Measurements from ENCODE around the gene WRAP53. TPM values are rescaled to one million over a fixed set of nuclear protein-coding genes. Genes with fewer than 3 reads are reported as not detected.

The WRAP53 gene
- total and polyA plus RNA-seq, 2 of the 13 experiments (the other 11 are each of a cell fraction or from before 2014, with no cell fraction given): 7.0 to 19.5 TPM

- Histone ChIP-seq H3K79me2 (ENCODE audit: insufficient read depth, low read length) (no peaks in the 10 kb centered on the region), H3K27ac (ENCODE audit: extremely low read length, insufficient read depth, low read length) (no peak overlapping the region), H3K9me3 (ENCODE audit: low read length) (no peaks in the 10 kb centered on the region), H2AFZ (ENCODE audit: low read length) (no peak overlapping the region), H3K9ac (ENCODE audit: insufficient read depth, low read depth, low read length) (no peak overlapping the region), H3K4me3 (replicated peaks in 1 of 3; ENCODE audit: insufficient read depth in 1 of 3, low read depth in 2 of 3, low read length in 3 of 3) (no peak overlapping the region), H3K36me3 (replicated peaks in 1 of 2; ENCODE audit: control insufficient read depth in 1 of 2, insufficient read depth in 2 of 2, low read length in 2 of 2) (no peaks in the 10 kb centered on the region), H4K20me1 (ENCODE audit: insufficient read depth, low read length) (no peaks in the 10 kb centered on the region), H3K4me2 (ENCODE audit: low read depth, low read length) (no peak overlapping the region), H3K4me1 (ENCODE audit: insufficient read depth, low read length) (peaks cover 31% of the 10 kb centered on the region), H3K27me3 (ENCODE audit: control insufficient read depth in 1 of 2, insufficient read depth in 2 of 2, low read length in 2 of 2) (peaks cover 9 to 84% of the 10 kb centered on the region in 2 experiments)
- no peak for ATAC-seq
- 8% methylated on average over 4 of the region's 10 CpGs for WGBS (ENCODE audit: low lambda C conversion rate)
- FAIRE-seq: no peak
- ChIA-PET POLR2A (interaction anchor here (1.4 kb wide), 1 partner anchor 28 kb away, joined by 5 read pairs; the partner anchor contains the start of gene TP53), CTCF (ENCODE audit: low intra/inter-chr PET ratio, low total read pairs) (no interaction called here)
- BruUV-seq (replicated peaks): no TSS peak
- in situ Hi-C loops (cut with HindIII; ENCODE audit: extremely low pct_ligation_motif_present, low pct_unique_long_range_greater_than_20kb): loop anchor here (5.0 kb wide), 1 partner anchor 83 kb away; the partner anchor contains the start of gene SHBG
- DNase-seq (ENCODE audit: low spot score): no peak
- intact Hi-C loops (cut with micrococcal nuclease; ENCODE audit: unreplicated experiment): no loop called here
- TF ChIP-seq ZNF609 (CRISPR knock-in tag; IDR thresholded peaks at IDR 0.05; ENCODE audit: borderline replicate concordance) (no peak), ZBTB8A (CRISPR knock-in tag; IDR thresholded peaks at IDR 0.05; ENCODE audit: borderline replicate concordance, low read depth) (no peak), AGO2 (optimal IDR thresholded peaks at IDR 0.05; ENCODE audit: low read depth, low read length) (no peak), ZNF138 (CRISPR knock-in tag; IDR thresholded peaks at IDR 0.05; ENCODE audit: low read depth) (no peak), NR0B2 (CRISPR knock-in tag; IDR thresholded peaks at IDR 0.05) (no peak), ZNF513 (CRISPR knock-in tag; conservative IDR thresholded peaks at IDR 0.05) (no peak), SMYD3 (CRISPR knock-in tag; IDR thresholded peaks at IDR 0.05) (no peak), CEBPG (CRISPR knock-in tag; IDR thresholded peaks at IDR 0.05) (no peak), KLF13 (CRISPR knock-in tag; IDR thresholded peaks at IDR 0.05) (no peak), ZNF839 (CRISPR knock-in tag; IDR thresholded peaks at IDR 0.05; ENCODE audit: borderline replicate concordance) (no peak), PATZ1 (CRISPR knock-in tag; IDR thresholded peaks at IDR 0.05) (no peak), MTA1 (CRISPR knock-in tag; IDR thresholded peaks at IDR 0.05; ENCODE audit: borderline replicate concordance) (no peak), SNRNP70 (IDR thresholded peaks at IDR 0.05; ENCODE audit: low read depth, low read length) (no peak)
These were observed 26.7 kb downstream of the WRAP53 start for GRCh38 chr17:7714721-7715594.
